ENCODE data around the gene MKNK1. TPM values are rescaled to one million over a fixed set of nuclear protein-coding genes. Genes with fewer than 3 reads are reported as not detected.

Gene MKNK1
- 30.4 TPM for total RNA-seq

DNA sequence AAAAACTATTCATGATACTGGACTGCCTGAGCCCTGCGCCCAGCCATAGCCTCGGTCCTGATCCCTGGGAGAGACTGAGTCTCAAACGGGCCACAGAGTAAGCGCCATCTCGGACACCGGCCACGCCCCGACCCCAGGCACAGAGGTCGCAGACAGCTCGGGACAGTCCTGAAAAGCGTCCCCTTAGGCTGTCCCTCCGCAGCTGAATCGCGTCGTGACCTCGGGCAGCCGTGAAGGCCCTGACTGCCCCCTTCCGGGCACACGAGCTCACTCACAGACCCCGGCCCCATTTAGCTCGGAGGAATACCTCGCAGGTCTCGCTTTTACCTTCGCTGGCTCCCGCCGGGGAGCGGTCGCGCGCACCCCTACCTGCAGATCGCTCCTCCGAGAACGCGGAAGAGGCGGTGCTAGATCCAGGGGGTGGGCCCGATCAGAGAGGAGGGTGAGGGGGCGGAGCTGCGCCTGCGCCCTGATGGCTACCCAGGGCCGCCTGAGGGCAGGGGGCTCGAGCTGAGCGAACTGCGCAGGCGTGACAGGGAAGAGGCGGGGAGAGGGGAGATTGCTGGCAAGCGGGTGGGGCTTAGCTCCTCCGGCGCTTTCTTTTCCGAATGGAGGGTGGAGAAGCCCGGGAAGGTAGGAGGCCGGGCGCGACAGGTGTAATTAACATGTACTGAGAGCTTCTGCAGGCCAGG lies at the start of gene MKNK1:
MKNK1 (minus strand) TSS at position 411 of the 692 bp plus-strand sequence. CDS start 20,941 bp downstream, outside the sequence.

DNA sequence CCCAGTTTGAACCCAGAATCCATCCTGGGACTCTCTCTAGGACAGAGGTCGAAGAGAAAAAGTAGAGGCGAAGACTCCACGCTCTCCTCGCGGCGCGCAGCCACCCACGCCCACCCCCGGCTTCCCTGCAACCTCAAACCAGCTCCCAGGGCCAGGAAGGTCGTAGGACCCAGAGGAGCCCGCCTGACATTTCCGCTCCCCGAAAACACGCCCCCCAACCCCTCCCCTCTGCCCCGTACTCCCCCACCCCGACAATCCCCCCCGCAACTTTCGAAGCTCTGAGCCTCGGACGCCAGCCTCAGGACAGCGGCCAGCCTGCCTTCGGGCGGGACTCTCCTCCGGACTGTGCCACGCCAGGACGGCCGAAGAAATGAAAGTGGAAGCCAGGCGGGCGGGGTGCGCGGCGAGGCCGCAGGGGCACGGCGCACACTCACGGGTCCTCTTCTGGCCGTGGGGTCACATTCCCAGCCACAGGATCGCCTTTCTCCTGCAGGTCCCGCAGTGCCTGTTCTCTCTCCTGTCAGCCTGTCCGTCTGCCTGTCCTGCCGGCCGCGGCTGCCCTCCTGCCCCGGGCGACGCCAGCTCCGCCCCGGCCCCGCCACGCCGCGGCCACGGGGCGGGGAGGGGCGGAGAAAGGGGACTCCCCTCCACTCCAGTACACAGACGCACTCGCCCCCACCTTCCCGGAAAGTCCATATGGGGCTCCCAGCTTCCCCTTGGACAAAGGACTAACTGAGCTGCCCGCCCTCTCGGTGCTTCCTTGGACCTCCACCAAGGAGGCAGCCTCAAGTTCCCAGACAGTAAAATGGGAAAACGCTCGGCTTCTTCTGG lies 12.4 kb upstream of the MKNK1 start, which contains the start of gene MOB3C:
MOB3C (minus strand) TSS at position 535 of the 831 bp plus-strand sequence. CDS start 3,490 bp downstream, outside the sequence.

DNA sequence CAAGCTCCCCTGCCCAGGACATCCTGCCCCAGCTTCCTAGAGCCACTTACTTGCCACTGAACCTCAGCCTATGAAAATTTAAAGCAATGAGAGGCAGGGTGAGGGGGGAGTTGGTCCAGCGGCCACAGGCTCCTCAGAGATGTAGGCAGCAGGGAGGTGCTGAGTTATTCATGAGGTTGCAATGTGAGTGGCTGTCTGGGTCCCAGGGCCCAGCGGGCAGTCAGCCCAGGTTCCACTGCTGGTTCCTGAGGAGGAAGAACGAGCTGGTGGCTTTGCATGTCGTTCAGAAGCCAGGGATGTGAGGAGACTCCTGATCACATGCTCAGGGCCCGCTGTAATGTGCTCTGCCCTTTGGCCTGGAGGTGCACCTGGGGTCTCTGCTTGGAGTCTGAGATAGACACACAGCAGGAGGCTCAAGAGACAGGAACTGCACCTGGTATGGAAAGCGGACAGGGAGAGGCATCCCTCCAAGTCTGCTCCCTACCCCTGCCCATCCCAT lies 52.4 kb downstream of the MKNK1 start, which contains the start of gene KNCN:
KNCN (minus strand) TSS at position 51 of the 499 bp plus-strand sequence. CDS start 432 bp downstream, outside the sequence.

Other genes with a start within 250 kb of the MKNK1 start
- gene FAAH, start 210.0 kb downstream of the MKNK1 start, total RNA-seq, result 27.0 TPM
- gene DMBX1, start 114.4 kb downstream of the MKNK1 start, total RNA-seq, result not detected
- gene KNCN, start 52.6 kb downstream of the MKNK1 start, total RNA-seq, result not detected
- 14.5 TPM for gene MOB3C, start 12.5 kb upstream of the MKNK1 start, total RNA-seq
- 45.0 TPM for gene ATPAF1, start 64.1 kb upstream of the MKNK1 start, total RNA-seq
- not detected for gene TEX38, start 67.6 kb upstream of the MKNK1 start, total RNA-seq
- gene EFCAB14, start 114.8 kb upstream of the MKNK1 start, total RNA-seq, result 70.7 TPM
- 4.8 TPM for gene CYP4B1, start 194.8 kb upstream of the MKNK1 start, total RNA-seq

Measured in metanephros (tissue), 1 donor.